SK-N-SH (cell line): ENCODE data around the gene SLC25A21. TPM values are rescaled to one million over a fixed set of nuclear protein-coding genes. Genes with fewer than 3 reads are reported as not detected.

Source experiments
- CTCF ChIA-PET: fragments of 300-600, 350-600 bp; formaldehyde crosslinking; extraction: SDS; loops from one replicate; lab custom pipeline; 2021; lab: Yijun Ruan, JAX
- POLR2A ChIA-PET: fragments of 350-600 bp; sonication (Branson Sonifier 250); formaldehyde crosslinking; extraction: SDS; loops from one replicate; lab custom pipeline; 2020; ENCODE audit warnings: antibody characterized with exemption, inconsistent platforms; lab: Yijun Ruan, JAX
- DNase-seq: peaks from one replicate; pipeline ENCODE4 v3.0.0; 2012
- H2AFZ ChIP-seq: fragments of 200-600 bp; sonication (generic); 2 replicates; pipeline ENCODE4 v1.8.1; 2016; ENCODE audit warnings: antibody characterized with exemption, mild to moderate bottlenecking, low read depth
- H3F3A ChIP-seq: fragments of 200-600 bp; sonication (generic); replicated peaks from 2 replicates; pipeline ENCODE3; 2016; ENCODE audit warnings: antibody characterized with exemption, mild to moderate bottlenecking; ENCODE audit not compliant: insufficient read depth
- H3K27ac ChIP-seq, 2 experiments: fragments of 200-500 bp in 1 of 2; fragments of 200-600 bp in 1 of 2; sonication (Bioruptor generic) in 1 of 2; sonication (generic), shearing (Covaris generic) in 1 of 2; 2 replicates each; pipeline versions ENCODE4 v1.5.1 to v1.6.1; 2014 to 2016; ENCODE audit warnings: low read depth in 2 of 2, inconsistent platforms in 1 of 2, low read length in 1 of 2, mild to moderate bottlenecking in 1 of 2, mixed read lengths in 1 of 2
- H3K27me3 ChIP-seq: fragments of 200-600 bp; sonication (generic), shearing (Covaris generic); 2 replicates; pipeline ENCODE4 v1.6.1; 2016; ENCODE audit warnings: mixed run types; ENCODE audit not compliant: insufficient read depth
- H3K36me3 ChIP-seq, 2 experiments: fragments of 200-500 bp in 1 of 2; fragments of 200-600 bp in 1 of 2; sonication (Bioruptor generic) in 1 of 2; sonication (generic) in 1 of 2; replicated peaks in 1 of 2; 2 replicates each; pipeline versions ENCODE3 to v1.5.1; 2014 to 2016; ENCODE audit warnings: low read length in 1 of 2, mild to moderate bottlenecking in 1 of 2; ENCODE audit not compliant: insufficient read depth in 2 of 2, control insufficient read depth in 1 of 2
- H3K4me1 ChIP-seq, 2 experiments: fragments of 200-500 bp in 1 of 2; fragments of 200-600 bp in 1 of 2; sonication (Bioruptor generic) in 1 of 2; sonication (generic), shearing (Covaris generic) in 1 of 2; 2 replicates each; pipeline versions ENCODE4 v1.5.1 to v1.6.1; 2014 to 2016; ENCODE audit warnings: low read depth in 1 of 2, low read length in 1 of 2, mixed run types in 1 of 2; ENCODE audit not compliant: insufficient read depth in 2 of 2, control insufficient read depth in 1 of 2
- H3K4me2 ChIP-seq: fragments of 200-600 bp; sonication (generic), shearing (Covaris generic); 2 replicates; pipeline ENCODE4 v1.6.1; 2017; ENCODE audit warnings: mixed run types
- H3K4me3 ChIP-seq, 2 experiments: fragments of 200-500 bp in 1 of 2; fragments of 200-600 bp in 1 of 2; sonication (Bioruptor generic) in 1 of 2; sonication (generic), shearing (Covaris generic) in 1 of 2; 2 replicates each; pipeline versions ENCODE4 v1.5.1 to v1.8.1; 2014 to 2016; ENCODE audit warnings: low read depth in 2 of 2, inconsistent platforms in 1 of 2, low read length in 1 of 2, mild to moderate bottlenecking in 1 of 2, mixed read lengths in 1 of 2, moderate library complexity in 1 of 2
- H3K79me2 ChIP-seq: fragments of 200-600 bp; sonication (generic); 2 replicates; pipeline ENCODE4 v1.8.1; 2017; ENCODE audit warnings: mild to moderate bottlenecking; ENCODE audit not compliant: insufficient read depth
- H3K9ac ChIP-seq: fragments of 200-600 bp; sonication (generic); 2 replicates; pipeline ENCODE4 v1.6.1; 2017; ENCODE audit warnings: mixed run types
- H3K9me2 ChIP-seq: fragments of 200-600 bp; sonication (generic); 2 replicates; pipeline ENCODE4 v1.6.1; 2017; ENCODE audit warnings: mixed run types
- H3K9me3 ChIP-seq: fragments of 200-600 bp; sonication (generic); 2 replicates; pipeline ENCODE4 v1.6.1; 2017; ENCODE audit warnings: mixed run types, mild to moderate bottlenecking, moderate library complexity
- H4K20me1 ChIP-seq: fragments of 200-600 bp; sonication (generic); 2 replicates; pipeline ENCODE4 v1.6.1; 2017; ENCODE audit warnings: mild to moderate bottlenecking, mixed run types; ENCODE audit not compliant: insufficient read depth
- CHD2 ChIP-seq: fragments of 150-350 bp; IDR thresholded peaks from 2 replicates; pipeline ENCODE4 v1.6.1; 2018; ENCODE audit warnings: low read length; ENCODE audit not compliant: partially characterized antibody
- CTCF ChIP-seq: fragments of 200-600 bp; sonication (generic); IDR thresholded peaks from 2 replicates; pipeline ENCODE4 v1.6.1; 2017; ENCODE audit warnings: antibody characterized with exemption, mild to moderate bottlenecking, moderate library complexity
- ELF1 ChIP-seq: IDR thresholded peaks from 2 replicates; pipeline ENCODE4 v1.4.0; 2012
- EP300 ChIP-seq, 2 experiments: IDR thresholded peaks; 2 replicates each; pipeline versions ENCODE4 v1.4.0 to v1.6.1; 2012; ENCODE audit warnings: borderline replicate concordance in 1 of 2, low read depth in 1 of 2, low read length in 1 of 2
- FOXJ3 ChIP-seq: sonication (generic); formaldehyde crosslinking; IDR thresholded peaks from 2 replicates; pipeline ENCODE4 v1.5.1; 2020; ENCODE audit warnings: mild to moderate bottlenecking, missing genetic modification reagents
- FOXM1 ChIP-seq: IDR thresholded peaks from 2 replicates; pipeline ENCODE4 v1.4.0; 2012; ENCODE audit warnings: low read depth, mild to moderate bottlenecking
- GATA2 ChIP-seq: sonication (generic); formaldehyde crosslinking; IDR thresholded peaks from 2 replicates; pipeline ENCODE4 v1.5.0; 2020; ENCODE audit warnings: mild to moderate bottlenecking, missing genetic modification reagents
- MEF2A ChIP-seq: IDR thresholded peaks from 2 replicates; pipeline ENCODE4 v1.4.0; 2012; ENCODE audit warnings: low read depth, borderline replicate concordance
- MXI1 ChIP-seq: IDR thresholded peaks from 2 replicates; pipeline ENCODE4 v1.6.1; 2012; ENCODE audit warnings: mild to moderate bottlenecking, low read depth, low read length, improper control_type of control experiment
- POLR2AphosphoS5 ChIP-seq: IDR thresholded peaks from 2 replicates; pipeline ENCODE4 v1.6.1; 2012; ENCODE audit warnings: low read depth, low read length
- RCOR1 ChIP-seq: fragments of 150-350 bp; IDR thresholded peaks from 2 replicates; pipeline ENCODE4 v1.6.1; 2017; ENCODE audit warnings: antibody characterized with exemption, low read length
- RXRA ChIP-seq: IDR thresholded peaks from 2 replicates; pipeline ENCODE4 v1.4.0; 2012; ENCODE audit warnings: low read depth, mild to moderate bottlenecking, borderline replicate concordance
- TAF1 ChIP-seq: IDR thresholded peaks from 2 replicates; pipeline ENCODE4 v1.6.1; 2012; ENCODE audit warnings: low read depth, mild to moderate bottlenecking, low read length, moderate library complexity, borderline replicate concordance
- TCF12 ChIP-seq: IDR thresholded peaks from 2 replicates; pipeline ENCODE4 v1.4.0; 2012
- TEAD4 ChIP-seq: IDR thresholded peaks from 2 replicates; pipeline ENCODE4 v1.4.0; 2012; ENCODE audit warnings: mild to moderate bottlenecking, borderline replicate concordance; ENCODE audit not compliant: insufficient read depth
- USF2 ChIP-seq: fragments of 150-350 bp; IDR thresholded peaks from 2 replicates; pipeline ENCODE4 v1.6.1; 2017; ENCODE audit warnings: antibody characterized with exemption, low read length, low read depth, borderline replicate concordance
- ZBTB33 ChIP-seq: IDR thresholded peaks from 2 replicates; pipeline ENCODE4 v1.4.0; 2012; ENCODE audit warnings: low read depth, borderline replicate concordance
- WGBS: methylation state at CpG from one replicate; pipeline ENCODE4 v1.1.6; 2017; ENCODE audit warnings: low lambda C conversion rate; 5-methylcytosine and 5-hydroxymethylcytosine counted together
- polyA plus RNA-seq, 3 experiments: library from polyadenylated mRNA; depleted of rRNA; stranded (reverse); fragments of >200 nt; gene quantifications; 2 replicates each; pipeline ENCODE4 v1.2.3, GENCODE V29; 2012

The SLC25A21 gene
- polyA plus RNA-seq, 1 of the 3 experiments (the other 2 are of a cell fraction), result not detected

GRCh38 chr14:37047996-37048395 is 124.4 kb downstream of the SLC25A21 start:
- Histone ChIP-seq H3K9ac (no peak overlapping the region), H3K9me2 (no peaks in the 10 kb centered on the region), H2AFZ (no peak overlapping the region), H3K27me3 (no peaks in the 10 kb centered on the region), H3K79me2 (no peaks in the 10 kb centered on the region), H3K36me3 (no peaks in the 10 kb centered on the region)
- POLR2A ChIA-PET, result no interaction called here
- DNase-seq, result no peak
- no peak for TF ChIP-seq USF2
- TF ChIP-seq TAF1, result no peak
- no peak for TF ChIP-seq RXRA
- TF ChIP-seq ELF1, result no peak
- no peak for TF ChIP-seq EP300 (IDR thresholded peaks at IDR 0.05; ENCODE audit: borderline replicate concordance in 1 of 2, low read depth in 1 of 2, low read length in 1 of 2)
- no peak for TF ChIP-seq RCOR1
- TF ChIP-seq MEF2A, result no peak
- no peak for TF ChIP-seq CHD2
- no peak for TF ChIP-seq FOXJ3 (CRISPR knock-in tag)
- no peak for TF ChIP-seq TEAD4
- no peak for TF ChIP-seq ZBTB33
- TF ChIP-seq GATA2 (CRISPR knock-in tag), result no peak
- TF ChIP-seq CTCF, result no peak
- TF ChIP-seq POLR2AphosphoS5, result no peak
- TF ChIP-seq MXI1, result no peak
- no peak for TF ChIP-seq FOXM1
- TF ChIP-seq TCF12, result no peak
- TF ChIP-seq, all 33 proteins: peak for 0
- Histone ChIP-seq H3F3A (no peaks in the 10 kb centered on the region), H3K27ac (no peak overlapping the region), H4K20me1 (no peaks in the 10 kb centered on the region), H3K4me3 (no peak overlapping the region), H3K9me3 (no peaks in the 10 kb centered on the region), H3K4me2 (no peak overlapping the region), H3K4me1 (no peaks in the 10 kb centered on the region)
- WGBS, result 15% methylated on average over 4 of the region's 4 CpGs
- CTCF ChIA-PET, result no interaction called here
